Esophagus squamous epithelium (tissue), 5 donors: Measurements from ENCODE around the gene NRXN2. TPM values are rescaled to one million over a fixed set of nuclear protein-coding genes. Genes with fewer than 3 reads are reported as not detected.

ENCODE experiments used
- DNase-seq: peaks from one replicate; lab custom pipeline; 2025; lab: John Stamatoyannopoulos, UW
- H3K27ac ChIP-seq, 4 donors: fragments of 200-600 bp; sonication (generic); one replicate each; pipeline ENCODE4 v1.5.1; 2016 to 2019; ENCODE audit warnings: mild to moderate bottlenecking in 1 of 4
- H3K27me3 ChIP-seq, 4 donors: fragments of 200-600 bp; sonication (generic); 1 replicate in 3 of 4; 2 replicates in 1 of 4; pipeline versions ENCODE4 v1.5.1 to v1.6.0; 2017 to 2021; ENCODE audit warnings: antibody characterized with exemption in 1 of 4
- H3K36me3 ChIP-seq, 3 donors: fragments of 200-600 bp; sonication (generic); one replicate each; pipeline ENCODE4 v1.5.1; 2016 to 2019
- H3K4me1 ChIP-seq, 3 donors: fragments of 200-600 bp; sonication (generic); one replicate each; pipeline ENCODE4 v1.5.1; 2017 to 2019
- H3K4me3 ChIP-seq, 4 donors: fragments of 200-600 bp; sonication (generic); 1 replicate in 3 of 4; 2 replicates in 1 of 4; pipeline ENCODE4 v1.5.1; 2016 to 2019; ENCODE audit warnings: mild to moderate bottlenecking in 2 of 4, moderate library complexity in 1 of 4
- H3K9me3 ChIP-seq, 3 donors: fragments of 200-600 bp; sonication (generic); one replicate each; pipeline ENCODE4 v1.5.1; 2016 to 2019
- CTCF ChIP-seq, 6 experiments: fragments of 450-650 bp in 4 of 6; fragments of 200-600 bp in 2 of 6; sonication (generic) in 2 of 6; IDR thresholded peaks; one replicate each; pipeline ENCODE4 v1.5.1; 2016 to 2019; ENCODE audit warnings: antibody characterized with exemption in 6 of 6, mild to moderate bottlenecking in 4 of 6, moderate library complexity in 4 of 6
- POLR2A ChIP-seq, 4 donors: fragments of 450-650 bp; IDR thresholded peaks; one replicate each; pipeline ENCODE4 v1.6.1; 2017; ENCODE audit warnings: antibody characterized with exemption in 4 of 4, mild to moderate bottlenecking in 4 of 4, moderate library complexity in 3 of 4
- WGBS, 2 donors: methylation state at CpG; one replicate each; pipeline ENCODE4 v1.1.5; 2018; 5-methylcytosine and 5-hydroxymethylcytosine counted together
- intact Hi-C: fragments of 100-400 bp; cut with DNase I; formaldehyde crosslinking; loops from one replicate; pipeline ENCODE4 v1.15.0; 2022
- total RNA-seq, 4 donors: library from RNA; depleted of rRNA; stranded (reverse); fragments of >200 nt; gene quantifications; one replicate each; pipeline ENCODE4 v1.1.0, GENCODE V29; 2016
- donor health status: DM: yes; HTN: yes; CAD: no.

NRXN2 gene
- total RNA-seq, 4 donors from 2014 or later, result 0.38 TPM; not detected in 3

- Histone ChIP-seq H3K36me3 (no peaks in the 10 kb centered on the region), H3K4me1 (peaks cover 0 to 4% (median 0%) of the 10 kb centered on the region in 3 donors), H3K4me3 (no peak overlapping the region), H3K9me3 (no peaks in the 10 kb centered on the region), H3K27ac (no peak overlapping the region), H3K27me3 (peaks cover 0 to 22% (median 0%) of the 10 kb centered on the region in 4 donors)
- no peak for DNase-seq
- 72 to 79% methylated on average over 7 to 8 of the region's 9 CpGs for WGBS, 2 donors
- TF ChIP-seq CTCF (IDR thresholded peaks at IDR 0.05) (no peak), POLR2A (IDR thresholded peaks at IDR 0.05) (no peak)
- intact Hi-C loops, result no loop called here
These were observed 96.4 kb downstream of the NRXN2 start for GRCh38 chr11:64626637-64627036.

DNA sequence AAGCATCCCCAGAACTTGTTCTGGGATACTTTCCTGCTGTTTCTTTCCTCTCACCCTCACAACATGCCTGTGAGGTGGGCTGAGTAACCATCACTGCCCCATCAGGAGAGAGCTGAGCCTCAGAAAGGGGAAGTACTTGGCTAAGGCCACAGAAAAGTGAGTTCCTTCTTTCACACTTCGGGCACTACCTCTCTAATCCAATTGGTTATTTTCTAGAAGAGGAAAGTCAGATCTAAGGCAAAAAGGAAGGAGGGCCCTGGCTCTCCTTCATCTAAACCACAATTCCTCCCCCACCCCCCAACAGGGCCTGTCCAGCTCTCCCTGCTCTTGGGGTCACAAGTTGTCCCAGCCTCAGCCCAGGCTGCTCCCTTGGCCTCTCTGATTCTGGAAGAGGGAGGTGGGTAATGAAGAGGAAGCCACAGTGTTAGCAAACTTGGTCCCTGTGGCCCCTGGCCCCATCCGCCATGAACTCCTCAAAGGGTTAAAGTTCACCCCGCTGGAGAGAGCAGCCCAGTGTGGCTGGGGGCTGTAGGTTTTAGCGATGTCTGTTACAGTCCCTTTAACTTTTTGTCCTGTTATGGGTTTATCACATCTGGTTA lies 98.0 kb downstream of the NRXN2 start:
- 69 to 71% methylated on average over 4 of the region's 4 CpGs for WGBS, 2 donors
- TF ChIP-seq POLR2A (IDR thresholded peaks at IDR 0.05) (no peak), CTCF (IDR thresholded peaks at IDR 0.05) (no peak)
- DNase-seq, result no peak

GRCh38 chr11:64622681-64623080 lies 100.3 kb downstream of the NRXN2 start:
- intact Hi-C loops, result no loop called here

More for the DNA sequence above, 98.0 kb downstream of the NRXN2 start:
- peaks cover 0 to 5% (median 0%) of the 10 kb centered on the region in 4 donors for H3K27me3 ChIP-seq
- intact Hi-C loops, result no loop called here
- H3K36me3 ChIP-seq, result no peaks in the 10 kb centered on the region
- no peaks in the 10 kb centered on the region for H3K9me3 ChIP-seq
- H3K4me1 ChIP-seq, result peaks cover 0 to 17% (median 4%) of the 10 kb centered on the region in 3 donors
- H3K4me3 ChIP-seq, result no peak overlapping the region
- no peak overlapping the region for H3K27ac ChIP-seq

DNA sequence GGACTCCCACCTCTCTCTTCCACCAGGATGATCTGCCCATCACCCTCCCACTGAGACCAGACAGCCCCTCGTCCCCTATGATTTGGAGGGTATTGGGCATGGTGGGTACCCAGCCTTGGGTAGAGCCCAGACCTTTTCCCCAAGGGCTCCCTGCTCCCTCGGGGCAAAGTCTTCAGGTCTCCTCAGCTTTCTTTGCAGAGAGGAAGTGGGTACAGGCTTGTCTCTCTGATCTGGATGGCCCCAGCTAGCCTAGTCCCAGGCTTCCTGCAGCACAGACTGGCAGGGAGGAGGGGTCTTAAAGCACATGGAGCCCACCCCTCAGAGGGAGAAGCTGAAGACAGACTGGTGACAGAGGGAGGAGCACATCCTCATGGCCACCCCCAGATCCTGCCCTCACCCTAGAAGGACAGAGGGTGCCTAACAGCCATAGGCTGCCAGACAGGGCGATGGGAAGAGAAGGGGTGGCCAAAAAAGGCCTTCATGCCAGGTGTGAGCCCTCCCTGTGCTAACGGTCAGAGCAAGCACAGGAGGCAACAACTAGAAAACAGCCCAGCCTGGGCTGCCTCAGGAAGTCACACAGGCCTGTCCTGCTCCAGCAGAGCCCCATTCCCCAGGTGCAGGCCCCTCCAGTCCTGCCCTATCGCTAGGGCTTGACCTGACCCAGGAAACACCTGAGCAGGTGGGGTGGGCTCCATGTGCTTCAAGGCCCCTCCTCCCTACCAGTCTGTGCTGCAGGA lies 101.5 kb downstream of the NRXN2 start:
- Histone ChIP-seq H3K9me3 (no peaks in the 10 kb centered on the region), H3K27me3 (no peaks in the 10 kb centered on the region), H3K36me3 (no peaks in the 10 kb centered on the region), H3K4me3 (no peak overlapping the region), H3K4me1 (peaks cover 0 to 18% (median 4%) of the 10 kb centered on the region in 3 donors), H3K27ac (no peak overlapping the region)
- DNase-seq, result no peak
- TF ChIP-seq POLR2A (IDR thresholded peaks at IDR 0.05), result no peak
- TF ChIP-seq CTCF (IDR thresholded peaks at IDR 0.05), result no peak
- 51% methylated on average over 2 of the region's 5 CpGs; no CpG with 5 or more reads in 1 of the 2 donors for WGBS, 2 donors
- intact Hi-C loops, result no loop called here

More at GRCh38 chr11:64622681-64623080, 100.3 kb downstream of the NRXN2 start:
- no peak overlapping the region for H3K4me3 ChIP-seq
- 88 to 90% methylated on average over 2 to 5 of the region's 19 CpGs for WGBS, 2 donors
- H3K36me3 ChIP-seq, result no peaks in the 10 kb centered on the region
- no peak overlapping the region for H3K27ac ChIP-seq
- TF ChIP-seq POLR2A (IDR thresholded peaks at IDR 0.05) (no peak), CTCF (IDR thresholded peaks at IDR 0.05) (no peak)
- DNase-seq, result no peak
- no peaks in the 10 kb centered on the region for H3K27me3 ChIP-seq
- peaks cover 0 to 18% (median 4%) of the 10 kb centered on the region in 3 donors for H3K4me1 ChIP-seq
- no peaks in the 10 kb centered on the region for H3K9me3 ChIP-seq

GRCh38 chr11:64620381-64620971 lies 102.5 kb downstream of the NRXN2 start:
- no peak for TF ChIP-seq CTCF (IDR thresholded peaks at IDR 0.05)
- TF ChIP-seq POLR2A (IDR thresholded peaks at IDR 0.05), result no peak
- Histone ChIP-seq H3K27me3 (no peaks in the 10 kb centered on the region), H3K36me3 (no peaks in the 10 kb centered on the region), H3K27ac (peak overlapping the region in 1 of 4 donors; percentile 55), H3K4me1 (peaks cover 0 to 18% (median 4%) of the 10 kb centered on the region in 3 donors), H3K9me3 (no peaks in the 10 kb centered on the region), H3K4me3 (no peak overlapping the region)
- intact Hi-C loops, result no loop called here
- no peak for DNase-seq
- WGBS, 2 donors, result 30 to 70% methylated on average over 2 to 3 of the region's 13 CpGs
